Kidney epithelial cell (primary cell): ENCODE measurements around the gene SNAPC4. TPM values are rescaled to one million over a fixed set of nuclear protein-coding genes. Genes with fewer than 3 reads are reported as not detected.

Experiments used
- DNase-seq: peaks from one replicate; pipeline ENCODE4 v3.0.0-alpha.2; 2010; ENCODE audit warnings: low read depth
- H3K27me3 ChIP-seq: 2 replicates; pipeline ENCODE4 v1.6.0; 2011; ENCODE audit warnings: low read length; ENCODE audit not compliant: control insufficient read depth, insufficient read depth
- H3K36me3 ChIP-seq: 2 replicates; pipeline ENCODE4 v1.5.1; 2011; ENCODE audit warnings: low read length; ENCODE audit not compliant: control insufficient read depth, insufficient read depth
- H3K4me3 ChIP-seq: 2 replicates; pipeline ENCODE4 v1.5.1; 2011; ENCODE audit warnings: low read depth, mild to moderate bottlenecking, control low read depth, low read length
- total RNA-seq: library from RNA; depleted of rRNA; stranded (reverse); fragments of >200 nt; gene quantifications from 2 replicates; pipeline ENCODE4 v1.2.3, GENCODE V29; 2015
- TF ChIP-seq, protein P1 (sequence below): IDR thresholded peaks from 2 replicates; pipeline ENCODE4 v1.5.1; 2011; ENCODE audit warnings: mild to moderate bottlenecking, moderate library complexity, low read length, control low read depth, inconsistent platforms; ENCODE audit not compliant: insufficient read depth, poor library complexity, severe bottlenecking

Gene SNAPC4
- total RNA-seq, 1 donor from 2014 or later, result 14.9 TPM

DNA sequence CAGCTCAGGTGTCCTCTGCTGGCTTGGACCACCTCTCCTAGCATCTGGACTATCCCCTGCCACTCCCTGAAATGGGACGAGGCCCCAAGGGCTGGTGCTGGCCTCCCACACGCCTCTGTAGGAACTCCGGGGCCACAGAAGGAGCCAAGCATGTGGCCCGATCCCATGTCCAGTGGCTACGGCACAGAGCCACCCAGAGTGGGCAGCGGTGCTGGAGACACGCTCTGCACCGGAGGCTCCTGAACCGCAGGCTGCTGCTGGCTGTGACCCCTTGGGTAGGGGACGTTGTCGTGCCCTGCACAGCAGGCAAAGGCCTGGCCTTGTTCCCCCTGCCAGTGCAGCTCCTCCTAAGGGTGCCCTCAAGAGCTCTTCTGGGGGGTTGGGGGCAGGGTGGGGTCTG lies 20.1 kb downstream of the SNAPC4 start:
- Histone ChIP-seq H3K27me3 (no peaks in the 10 kb centered on the region), H3K4me3 (no peak overlapping the region), H3K36me3 (peaks cover 4% of the 10 kb centered on the region)
- TF ChIP-seq, protein P1, sequence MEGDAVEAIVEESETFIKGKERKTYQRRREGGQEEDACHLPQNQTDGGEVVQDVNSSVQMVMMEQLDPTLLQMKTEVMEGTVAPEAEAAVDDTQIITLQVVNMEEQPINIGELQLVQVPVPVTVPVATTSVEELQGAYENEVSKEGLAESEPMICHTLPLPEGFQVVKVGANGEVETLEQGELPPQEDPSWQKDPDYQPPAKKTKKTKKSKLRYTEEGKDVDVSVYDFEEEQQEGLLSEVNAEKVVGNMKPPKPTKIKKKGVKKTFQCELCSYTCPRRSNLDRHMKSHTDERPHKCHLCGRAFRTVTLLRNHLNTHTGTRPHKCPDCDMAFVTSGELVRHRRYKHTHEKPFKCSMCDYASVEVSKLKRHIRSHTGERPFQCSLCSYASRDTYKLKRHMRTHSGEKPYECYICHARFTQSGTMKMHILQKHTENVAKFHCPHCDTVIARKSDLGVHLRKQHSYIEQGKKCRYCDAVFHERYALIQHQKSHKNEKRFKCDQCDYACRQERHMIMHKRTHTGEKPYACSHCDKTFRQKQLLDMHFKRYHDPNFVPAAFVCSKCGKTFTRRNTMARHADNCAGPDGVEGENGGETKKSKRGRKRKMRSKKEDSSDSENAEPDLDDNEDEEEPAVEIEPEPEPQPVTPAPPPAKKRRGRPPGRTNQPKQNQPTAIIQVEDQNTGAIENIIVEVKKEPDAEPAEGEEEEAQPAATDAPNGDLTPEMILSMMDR, result no peak
- no peak for DNase-seq

DNA sequence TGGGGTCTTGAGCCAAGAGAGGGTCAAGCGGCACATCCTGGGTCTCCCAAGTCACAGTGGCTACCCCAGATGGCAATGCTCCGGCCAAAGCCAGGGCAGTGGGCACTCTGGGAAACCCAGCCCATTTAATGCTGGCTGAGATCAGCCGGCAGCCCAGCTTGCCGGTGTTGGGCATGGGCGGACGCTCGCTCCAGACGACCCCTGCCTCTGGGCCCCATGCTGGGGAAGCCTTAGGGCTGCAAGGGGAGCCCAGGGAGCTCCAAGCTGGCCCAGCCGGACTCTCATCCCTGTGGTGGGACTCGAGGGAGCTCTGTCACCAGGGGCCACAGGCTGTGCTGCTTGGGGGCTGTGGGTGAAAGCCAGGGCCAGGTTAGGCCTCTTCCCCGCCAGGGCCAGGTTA lies 20.6 kb downstream of the SNAPC4 start:
- TF ChIP-seq, protein P1, result no peak
- DNase-seq, result no peak
- peaks cover 4% of the 10 kb centered on the region for H3K36me3 ChIP-seq
- H3K27me3 ChIP-seq, result no peaks in the 10 kb centered on the region
- H3K4me3 ChIP-seq, result no peak overlapping the region

DNA sequence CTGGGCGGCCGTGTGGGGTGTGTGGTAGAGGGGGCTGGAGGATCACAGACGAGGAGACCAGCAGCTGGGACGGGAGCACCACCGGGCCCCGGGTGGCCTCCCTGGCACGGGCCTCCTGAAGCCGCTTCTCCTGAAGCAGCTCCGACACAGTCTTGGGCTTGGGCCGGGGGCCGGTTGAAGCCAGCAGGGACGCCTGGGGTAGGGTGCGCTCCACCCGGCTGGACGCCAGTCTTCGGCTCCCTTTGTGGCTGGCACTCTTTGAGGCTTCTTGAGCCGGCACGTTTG lies 21.0 kb downstream of the SNAPC4 start:
- DNase-seq, result no peak
- H3K4me3 ChIP-seq, result no peak overlapping the region
- TF ChIP-seq, protein P1, result no peak
- H3K27me3 ChIP-seq, result no peaks in the 10 kb centered on the region
- peaks cover 4% of the 10 kb centered on the region for H3K36me3 ChIP-seq

DNA sequence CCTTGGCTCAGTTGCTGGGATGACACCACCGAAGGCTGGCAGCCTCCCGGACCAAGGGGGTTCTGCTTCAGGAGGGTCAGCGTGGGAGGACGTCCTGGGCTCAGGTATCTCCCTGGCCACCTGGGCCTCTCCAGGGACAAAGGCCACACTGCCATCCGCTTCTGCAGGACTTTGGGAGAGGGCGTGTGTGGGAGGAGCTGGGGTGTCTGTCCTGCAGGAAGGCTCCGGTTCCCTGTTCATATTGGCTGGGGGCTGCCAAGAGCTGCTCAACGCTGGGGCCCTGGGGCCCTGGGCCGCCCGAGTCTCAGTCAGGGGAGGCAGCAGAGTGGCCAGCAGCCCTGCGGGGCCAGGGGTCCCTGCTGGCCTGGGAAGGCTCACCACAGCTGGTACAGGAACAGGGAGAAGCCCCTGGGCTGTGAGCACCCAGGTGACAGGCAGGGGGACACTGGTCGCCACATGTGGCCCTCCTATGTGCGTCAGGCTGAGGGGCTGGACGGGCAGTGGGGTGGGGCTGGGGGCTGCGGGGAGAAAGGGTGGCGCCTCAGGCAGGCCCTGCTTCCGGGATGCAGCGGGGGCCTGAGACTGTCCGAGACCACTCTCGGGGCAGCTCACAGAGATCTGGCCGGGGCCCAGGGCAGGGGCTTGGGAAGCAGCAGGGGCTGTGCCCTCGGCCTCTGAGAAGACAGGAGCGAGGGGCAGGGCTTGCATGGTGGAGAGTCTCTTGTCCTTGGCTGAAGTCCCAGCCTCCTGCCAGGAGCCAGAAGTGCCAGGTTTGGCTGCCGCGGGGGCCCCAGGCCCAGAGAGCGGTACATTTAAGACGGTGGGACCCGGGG lies 21.6 kb downstream of the SNAPC4 start:
- no peak for DNase-seq
- H3K4me3 ChIP-seq, result no peak overlapping the region
- H3K27me3 ChIP-seq, result no peaks in the 10 kb centered on the region
- TF ChIP-seq, protein P1, result no peak
- H3K36me3 ChIP-seq, result peaks cover 4% of the 10 kb centered on the region

DNA sequence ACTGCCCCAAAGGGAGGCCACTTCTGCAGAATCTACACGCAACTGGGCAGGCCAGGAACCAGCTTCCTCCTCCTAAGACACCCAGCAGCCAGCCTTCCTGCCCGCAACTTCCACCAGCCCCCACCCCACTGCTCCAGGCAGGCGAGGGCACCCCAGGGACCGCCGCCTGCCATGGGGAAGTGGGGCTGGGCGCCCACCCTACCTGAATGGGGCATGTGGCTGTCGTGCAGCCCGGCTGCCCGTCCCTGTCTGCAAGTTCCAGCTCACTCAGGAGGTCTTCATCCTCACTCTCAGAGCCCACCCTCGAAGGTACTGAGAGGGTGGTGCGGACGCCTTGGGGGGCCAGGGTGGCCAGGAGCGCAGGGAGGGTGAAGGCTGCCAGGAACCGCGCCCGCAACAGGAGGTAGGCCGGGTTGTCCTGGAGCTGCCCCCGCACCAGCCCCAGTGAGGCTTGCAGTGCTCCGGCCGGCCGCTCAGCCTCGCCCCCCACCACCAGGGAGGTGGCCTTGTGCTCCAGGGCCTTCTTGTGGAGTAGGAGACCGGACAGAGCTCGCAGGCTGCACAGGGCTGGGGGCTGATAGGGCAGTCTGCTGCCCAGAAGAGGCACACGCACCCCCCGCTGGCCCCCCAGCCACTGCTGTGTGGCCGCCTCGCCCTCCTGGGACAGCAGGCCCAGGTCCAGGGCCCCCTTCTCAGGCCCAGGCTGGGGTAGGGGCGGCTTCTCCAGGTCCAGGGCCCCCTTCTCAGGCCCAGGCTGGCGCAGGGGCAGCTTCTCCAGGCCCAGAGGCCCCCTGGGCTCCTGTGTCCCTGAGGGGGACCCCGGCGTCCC lies 22.4 kb downstream of the SNAPC4 start:
- no peak overlapping the region for H3K4me3 ChIP-seq
- no peak for DNase-seq
- no peaks in the 10 kb centered on the region for H3K27me3 ChIP-seq
- H3K36me3 ChIP-seq, result peaks cover 4% of the 10 kb centered on the region
- TF ChIP-seq, protein P1, result no peak
